ENCODE measurements around the gene C1orf159.

GRCh38 chr1:1054099-1054700, 61.7 kb downstream of the C1orf159 start:
- no peak for TF ChIP-seq EZH2 (IDR thresholded peaks at IDR 0.05; ENCODE audit: insufficient read depth, poor library complexity, severe bottlenecking)
- no peak for TF ChIP-seq EZH2phosphoT487 (IDR thresholded peaks at IDR 0.05; ENCODE audit: insufficient read depth, low read depth)
